ENCODE measurements around the gene CRTC1.

Gene CRTC1

DNA sequence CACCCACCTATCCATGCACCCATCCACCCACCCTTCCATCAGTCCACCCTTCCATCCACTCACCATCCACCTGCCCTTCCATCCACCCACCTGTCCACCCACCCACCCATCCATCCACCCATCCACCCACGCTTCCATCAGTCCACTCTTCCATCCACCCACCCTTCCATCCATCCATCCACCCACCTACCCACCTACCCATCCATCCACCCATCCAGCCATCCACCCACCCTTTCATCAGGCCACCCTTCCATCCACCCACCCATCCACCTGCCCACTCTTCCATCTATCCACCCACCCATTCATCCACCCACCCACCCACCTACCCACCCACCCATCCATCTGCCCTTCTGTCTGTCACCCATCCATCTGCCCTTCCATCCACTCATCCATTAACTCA is 29.6 kb upstream of the CRTC1 start:
- no peak for DNase-seq (ENCODE audit: low read depth in 2 of 2)

DNA sequence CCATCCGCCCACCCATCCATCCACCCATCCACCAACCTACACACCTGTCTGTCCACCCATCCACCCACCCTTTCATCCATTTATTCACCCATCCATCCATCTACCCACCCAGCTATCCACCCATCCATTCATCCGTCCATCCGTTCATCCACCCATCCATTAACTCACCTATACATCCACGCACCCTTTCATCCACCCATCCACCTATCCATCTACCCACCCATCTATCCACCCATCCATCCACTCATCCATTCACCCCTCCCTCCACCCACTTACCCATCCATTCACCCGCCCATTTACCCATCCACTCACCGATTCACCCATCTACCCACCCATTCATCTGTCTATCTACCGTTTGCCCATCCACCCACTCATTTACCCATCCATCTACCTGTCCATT is 29.0 kb upstream of the CRTC1 start:
- DNase-seq (ENCODE audit: low read depth in 2 of 2): no peak

DNA sequence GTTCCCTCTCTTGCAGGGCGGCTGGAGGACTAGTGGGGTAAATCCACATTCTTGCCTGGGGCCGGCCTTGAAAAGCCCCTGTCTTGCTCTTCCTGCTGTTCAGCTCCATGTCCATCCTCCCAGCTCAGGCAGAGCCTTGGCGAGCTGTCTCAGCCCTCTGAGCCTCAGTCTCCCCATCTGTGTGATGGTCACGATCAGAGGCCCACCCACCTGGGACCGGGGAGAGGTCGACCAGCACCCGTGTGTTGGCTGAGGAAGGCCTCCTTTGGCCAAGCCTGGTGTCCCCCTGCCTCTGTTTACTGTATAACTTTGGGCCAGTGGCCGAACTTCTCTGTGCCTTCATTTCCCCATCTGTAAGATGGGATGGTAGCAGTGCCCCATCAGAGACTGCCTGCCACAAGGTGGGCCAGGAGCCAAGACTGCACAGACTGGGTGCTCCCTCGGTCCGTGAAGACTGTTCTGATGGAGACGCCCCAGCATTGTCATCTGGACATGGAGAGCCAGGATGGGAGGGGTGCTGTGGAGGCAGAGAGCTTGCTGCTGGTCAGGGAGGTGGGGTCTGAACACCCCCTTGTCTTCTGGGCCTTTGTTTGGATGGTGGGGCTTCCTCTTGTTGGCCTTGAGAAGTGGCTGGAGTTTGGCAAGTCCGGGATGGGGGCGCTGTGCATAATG is 28.2 kb upstream of the CRTC1 start:
- no peak for DNase-seq (ENCODE audit: low read depth in 2 of 2)

DNA sequence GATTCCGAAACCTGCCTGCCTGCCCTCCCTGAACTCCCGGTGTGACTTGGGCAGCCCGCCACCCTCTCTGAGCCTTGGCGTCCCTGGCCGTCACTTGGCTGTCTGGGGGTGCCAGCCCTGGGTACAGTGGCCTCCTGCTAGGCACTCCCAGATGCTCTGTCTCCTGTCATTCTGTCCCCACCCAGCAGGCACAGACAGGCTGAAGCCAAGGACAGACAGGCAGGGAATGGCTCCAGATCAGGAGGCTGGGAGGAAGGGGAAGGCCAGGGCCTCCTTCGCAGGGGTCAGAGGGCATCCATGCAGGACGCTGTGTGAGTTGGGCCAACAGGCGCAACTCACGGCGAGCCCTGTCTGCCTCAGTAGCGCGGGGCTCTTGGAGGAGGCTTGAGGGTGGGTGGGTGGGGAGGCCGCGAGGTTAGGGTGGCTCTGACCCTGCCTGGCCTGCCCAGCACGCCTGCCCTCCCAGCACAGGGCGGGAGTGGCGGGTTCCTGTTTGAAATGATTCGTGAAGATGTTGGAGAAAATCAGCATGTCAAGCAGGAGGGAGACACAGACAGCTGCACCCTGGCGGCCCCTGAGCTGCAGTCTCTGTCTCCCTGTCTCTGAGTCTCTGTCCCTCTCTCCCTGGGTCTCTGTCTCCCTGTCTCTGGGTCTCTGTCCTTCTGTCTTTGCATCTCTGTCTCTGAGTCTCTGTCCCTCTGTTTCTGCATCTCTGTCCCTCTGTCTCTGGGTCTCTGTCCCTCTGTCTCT is 27.0 kb upstream of the CRTC1 start:
- DNase-seq (ENCODE audit: low read depth in 2 of 2): no peak

DNA sequence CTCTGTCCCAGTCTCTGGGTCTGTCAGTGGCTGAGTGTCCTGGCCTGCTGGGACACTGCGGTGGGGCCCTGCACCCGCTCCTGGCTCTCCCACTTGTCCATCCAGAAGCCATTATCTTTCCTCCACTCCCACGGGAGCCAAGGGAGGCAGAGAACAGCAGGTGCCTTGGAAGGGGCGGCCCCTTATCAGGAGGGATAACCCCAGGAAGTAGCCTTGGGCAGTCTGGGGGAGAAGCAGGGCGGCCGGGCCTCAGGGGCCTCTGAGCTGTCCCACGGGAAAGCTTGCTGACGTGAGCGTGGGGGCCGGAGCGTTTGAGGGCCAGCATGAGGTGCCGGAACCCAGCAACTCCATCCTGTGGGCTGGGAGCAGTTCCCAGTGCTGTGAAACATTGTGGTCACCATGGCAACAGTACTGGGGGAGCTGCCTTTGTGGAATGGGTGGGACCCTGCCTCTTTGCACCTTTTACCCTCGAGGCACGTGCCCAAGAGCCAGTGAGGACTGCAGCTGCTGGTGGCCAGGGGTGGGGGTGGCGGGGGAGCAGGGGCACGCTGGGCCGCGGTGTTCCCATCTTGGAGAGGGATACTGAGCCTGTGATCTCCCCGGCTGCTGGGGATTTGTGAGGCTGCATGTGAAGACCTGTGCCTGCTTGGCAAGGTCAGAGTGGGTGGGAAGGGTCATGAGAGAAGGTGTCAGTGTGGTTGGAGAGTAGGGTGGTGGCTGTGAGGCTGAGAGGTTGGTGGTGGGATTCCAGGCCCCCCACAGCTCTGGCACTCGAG is 25.7 kb upstream of the CRTC1 start:
- DNase-seq (ENCODE audit: low read depth in 2 of 2): no peak

DNA sequence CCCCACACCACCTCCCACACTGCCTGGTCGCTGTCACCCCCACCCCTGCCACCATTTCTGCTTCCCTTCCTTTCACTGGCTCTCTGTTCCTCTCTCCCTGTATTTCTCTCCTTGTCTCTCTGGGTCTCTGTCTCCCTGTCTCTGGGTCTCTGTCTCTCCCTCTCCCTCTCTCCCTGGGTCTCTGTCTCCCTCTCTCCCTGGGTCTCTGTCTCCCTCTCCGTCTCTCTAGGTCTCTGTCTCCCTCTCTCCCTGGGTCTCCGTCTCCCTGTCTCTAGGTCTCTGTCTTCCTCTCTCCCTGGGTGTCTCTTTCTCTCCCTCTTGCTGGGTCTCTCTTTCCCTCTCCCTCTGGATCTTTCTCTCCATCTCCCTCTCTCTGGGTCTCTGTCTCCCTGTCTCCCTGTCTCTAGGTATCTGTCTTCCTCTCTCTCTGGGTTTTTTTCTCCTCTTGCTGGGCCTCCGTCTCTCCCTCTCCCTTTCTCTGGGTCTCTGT is 25.1 kb upstream of the CRTC1 start:
- DNase-seq (ENCODE audit: low read depth in 2 of 2): no peak

DNA sequence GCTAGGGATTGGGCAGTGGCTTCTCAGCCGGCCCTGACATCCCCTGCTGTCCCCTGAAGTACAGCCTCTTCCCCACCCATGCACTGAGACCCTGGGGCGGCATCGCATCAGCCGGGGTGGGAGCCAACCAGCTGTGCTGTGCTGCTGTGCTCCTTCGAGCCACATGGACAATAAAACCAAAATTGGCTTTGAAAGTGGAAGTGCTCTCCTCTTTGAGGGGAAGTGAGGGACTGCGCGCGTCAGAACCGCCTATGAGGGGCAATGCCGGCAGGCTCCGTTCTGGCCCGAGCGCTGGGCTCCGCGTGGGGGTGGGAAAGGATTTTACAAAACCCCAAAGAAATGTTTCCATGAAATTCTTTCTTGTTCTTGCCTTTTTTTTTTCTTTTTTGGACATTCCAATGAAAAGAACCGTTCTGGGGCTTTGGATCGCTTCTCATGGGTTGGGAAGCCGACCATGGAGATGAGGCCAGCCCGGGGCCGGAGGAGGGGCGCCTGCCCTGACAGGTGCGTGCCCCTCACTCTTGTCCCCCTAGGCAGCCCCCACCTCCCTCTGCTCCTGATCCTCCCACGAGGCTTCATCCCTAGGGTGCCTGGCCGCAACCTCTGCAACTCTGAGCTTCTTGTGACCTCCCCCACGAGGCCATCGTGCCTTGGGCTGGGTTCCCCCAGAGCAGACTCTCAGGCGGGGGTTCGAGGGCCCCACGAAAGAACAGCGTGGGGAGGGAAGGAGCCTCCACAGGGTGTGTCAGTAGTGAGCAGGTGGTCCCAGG is 24.0 kb upstream of the CRTC1 start:
- no peak for DNase-seq (ENCODE audit: low read depth in 2 of 2)

DNA sequence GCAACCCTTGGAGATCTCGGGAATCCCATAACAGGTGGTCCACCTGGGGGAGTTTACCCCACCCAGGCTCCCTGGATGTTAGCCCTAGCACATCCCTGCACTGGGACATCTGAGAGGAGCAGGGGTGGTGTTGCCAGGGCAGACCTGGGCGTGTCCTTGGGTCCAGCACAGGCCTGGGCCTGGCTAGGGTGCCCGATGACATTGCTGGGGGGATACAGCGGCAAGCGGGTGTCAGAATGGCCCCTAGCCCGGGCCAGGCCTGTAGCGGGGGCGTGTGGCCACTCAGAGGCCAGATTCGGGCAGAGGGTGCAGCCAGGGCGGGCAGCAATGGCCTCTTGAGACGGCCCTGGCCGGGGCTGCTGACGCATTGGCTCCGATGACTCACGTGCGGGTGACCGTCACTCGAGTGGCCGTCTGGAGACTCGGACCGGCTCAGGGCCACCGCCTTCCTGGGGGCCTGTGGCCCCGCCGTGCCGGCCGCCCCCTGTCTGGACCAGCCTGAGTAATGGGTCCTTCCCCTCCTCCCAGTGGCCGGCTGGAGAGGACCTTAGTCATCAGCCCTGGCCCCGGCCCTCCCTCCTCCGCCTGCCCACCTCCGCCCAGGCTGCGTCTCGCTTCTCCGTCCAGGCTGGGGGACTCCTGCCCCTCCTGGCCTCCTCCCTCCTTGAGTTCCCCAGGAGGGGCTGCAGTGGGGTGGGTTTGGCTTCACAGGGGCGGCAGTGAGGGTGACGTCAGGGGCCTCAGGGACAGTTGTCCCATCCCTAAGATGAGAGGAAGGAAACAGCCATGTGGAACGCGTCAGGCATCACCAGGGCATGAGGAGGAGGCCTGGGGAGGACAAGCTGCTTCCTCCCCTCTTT is 23.2 kb upstream of the CRTC1 start:
- no peak for DNase-seq (ENCODE audit: low read depth in 2 of 2)

DNA sequence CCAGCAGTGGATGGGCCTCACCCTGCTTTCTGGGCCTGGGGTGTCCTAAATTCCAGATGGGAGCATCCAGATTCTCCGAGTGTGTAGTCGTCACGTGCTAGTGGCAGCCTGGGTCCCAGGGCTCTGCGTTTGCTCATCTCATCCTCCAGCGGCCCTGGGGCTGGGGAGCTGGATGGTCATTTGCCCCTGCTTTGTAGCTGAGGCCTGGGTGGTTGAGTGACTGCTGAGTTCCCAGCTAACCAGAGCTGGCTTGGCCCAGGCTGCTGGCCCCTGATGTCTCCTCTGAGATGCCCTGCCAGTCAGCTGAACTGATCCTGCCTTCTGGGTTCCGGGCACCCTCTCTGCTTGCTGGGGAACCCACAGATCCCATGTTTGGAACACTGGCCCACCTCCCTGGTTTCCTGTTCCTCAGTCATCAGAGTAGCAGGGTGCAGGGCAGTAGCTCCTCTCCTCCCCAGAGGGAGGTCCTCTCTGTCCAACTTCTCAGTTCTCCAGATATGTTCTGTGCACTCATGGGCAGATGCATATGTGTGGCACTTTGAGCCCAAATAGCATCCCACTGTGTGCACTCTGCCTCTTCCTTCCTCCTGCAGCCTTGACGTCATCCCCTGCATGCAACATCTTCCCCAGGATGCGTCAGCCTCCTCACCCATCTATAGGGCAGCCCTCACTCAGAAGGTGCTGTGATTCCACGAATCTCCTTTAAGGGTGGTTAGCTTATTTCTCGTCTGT is 22.4 kb upstream of the CRTC1 start:
- DNase-seq (ENCODE audit: low read depth in 2 of 2): no peak

DNA sequence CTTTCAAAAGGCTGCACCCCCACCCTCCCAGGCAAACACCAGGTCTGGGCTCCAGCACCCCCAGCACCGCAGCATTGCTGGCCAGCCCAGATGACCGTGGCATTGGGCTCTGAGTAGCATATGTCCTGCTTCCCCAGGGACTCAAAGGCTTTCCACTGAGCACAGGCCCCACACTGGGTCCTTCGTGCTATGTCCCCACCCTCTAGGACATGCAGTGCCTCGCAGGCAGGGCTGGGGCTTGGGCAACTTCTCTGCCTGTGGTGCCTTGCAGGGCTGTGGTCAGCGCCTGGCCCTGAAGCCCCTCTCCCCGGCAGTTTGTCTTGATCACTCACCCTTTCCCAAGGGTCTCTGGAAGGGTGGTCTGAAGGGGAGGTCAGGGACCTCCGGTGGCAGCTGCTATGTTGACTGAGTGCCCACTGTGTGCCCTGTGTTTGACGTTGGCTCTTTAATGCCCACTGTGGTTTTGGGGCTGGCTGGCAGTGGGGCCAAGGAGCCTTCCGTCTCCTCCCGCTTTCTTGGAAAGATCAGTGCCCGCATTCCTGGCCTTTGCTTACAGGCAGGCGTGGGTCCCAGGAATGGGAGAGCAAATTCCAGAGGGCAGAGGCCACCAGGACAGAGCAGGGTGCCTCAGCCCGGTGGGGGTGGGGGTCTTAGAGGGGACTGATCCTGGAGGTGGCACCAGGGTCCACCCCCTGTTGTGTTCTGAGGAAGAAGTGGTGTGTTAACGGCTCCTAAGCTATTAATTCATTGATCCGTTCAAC is 20.3 kb upstream of the CRTC1 start:
- DNase-seq (ENCODE audit: low read depth in 2 of 2): no peak

DNA sequence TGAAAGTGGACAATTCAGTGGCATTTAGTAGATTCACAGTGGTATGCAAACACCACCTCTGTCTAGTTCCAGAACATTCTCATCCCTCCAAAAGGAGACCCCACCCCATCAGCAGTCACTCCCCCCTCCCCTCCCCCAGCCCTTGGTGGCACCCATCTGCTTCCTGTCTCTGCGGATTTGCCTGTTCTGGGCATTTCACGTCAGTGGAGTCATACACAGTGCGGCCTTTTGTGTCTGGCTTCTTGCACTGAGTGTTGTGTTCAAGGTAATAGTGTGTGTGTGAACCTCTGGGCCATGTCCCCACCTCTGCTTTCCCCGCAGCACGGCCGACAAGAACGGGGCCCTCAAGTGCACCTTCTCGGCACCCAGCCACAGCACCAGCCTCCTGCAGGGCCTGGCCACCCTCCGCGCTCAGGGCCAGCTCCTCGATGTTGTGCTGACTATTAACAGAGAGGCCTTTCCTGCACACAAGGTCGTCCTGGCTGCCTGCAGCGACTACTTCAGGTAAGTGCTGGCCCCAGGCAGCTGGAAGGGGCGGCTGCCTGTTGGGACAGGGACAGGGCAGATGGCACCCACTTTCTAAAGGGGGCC is 19.4 kb upstream of the CRTC1 start:
- DNase-seq (ENCODE audit: low read depth in 2 of 2): no peak

DNA sequence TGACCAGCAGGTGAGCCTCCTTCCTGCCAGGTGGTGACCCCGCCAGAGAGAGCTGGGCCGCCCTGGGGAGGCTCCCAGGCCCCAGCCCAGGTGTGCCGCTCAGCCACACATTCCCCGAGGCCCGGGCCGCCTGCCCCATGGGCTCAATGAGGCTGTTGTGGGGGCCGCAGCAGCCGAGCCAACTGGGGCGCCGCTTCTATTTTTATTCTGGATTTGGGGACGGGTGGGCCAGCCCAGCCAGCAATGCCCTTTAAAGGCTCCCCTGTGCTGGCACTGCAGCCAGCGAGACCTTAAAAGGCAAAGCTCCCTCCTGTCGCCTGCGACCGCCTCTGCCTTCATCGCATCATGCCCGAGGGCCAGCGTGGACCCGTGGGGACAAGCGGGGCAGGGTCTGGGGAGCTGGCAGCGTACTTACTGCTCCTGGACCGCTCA is 17.7 kb upstream of the CRTC1 start:
- DNase-seq (ENCODE audit: low read depth in 2 of 2): no peak

DNA sequence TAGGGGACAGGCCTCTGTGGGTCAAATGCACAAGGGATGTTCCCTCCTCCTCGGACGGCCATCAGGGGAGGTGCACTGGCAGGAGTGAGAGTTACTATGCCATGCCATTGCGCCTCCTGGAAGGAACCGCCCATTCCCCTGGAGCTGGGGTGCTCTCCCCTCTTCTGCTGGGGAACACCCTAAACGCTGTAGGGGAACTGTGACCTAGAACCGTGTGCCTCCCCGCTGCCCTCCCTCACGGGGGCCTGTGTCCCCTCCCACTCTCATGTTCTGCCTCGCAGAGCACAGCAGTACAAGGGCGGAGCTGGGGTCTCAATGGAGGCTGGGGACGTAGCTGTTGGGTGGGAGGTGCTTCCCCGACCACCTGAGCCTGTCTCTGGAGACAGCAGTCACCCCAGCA is 17.2 kb upstream of the CRTC1 start:
- DNase-seq (ENCODE audit: low read depth in 2 of 2): no peak

DNA sequence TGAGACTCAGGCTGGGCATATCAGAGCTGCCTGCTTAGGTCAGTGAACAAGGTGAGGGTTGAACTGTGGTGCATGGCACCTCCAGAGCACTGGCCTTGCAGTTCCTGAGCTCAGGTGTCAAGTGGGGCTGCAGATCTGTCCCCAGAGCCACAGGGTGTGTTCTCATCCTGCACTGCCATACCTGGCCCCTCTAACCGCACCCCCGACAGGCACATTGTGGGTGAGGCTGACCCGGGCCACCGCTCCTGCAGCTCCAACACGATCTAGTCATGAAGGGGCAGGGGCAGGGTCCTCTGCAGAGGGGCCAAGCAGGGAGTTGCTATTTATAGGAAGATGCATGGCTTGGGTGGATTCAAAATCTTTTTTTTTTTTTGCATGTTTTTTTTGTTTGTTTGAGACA is 16.7 kb upstream of the CRTC1 start:
- DNase-seq (ENCODE audit: low read depth in 2 of 2): no peak

DNA sequence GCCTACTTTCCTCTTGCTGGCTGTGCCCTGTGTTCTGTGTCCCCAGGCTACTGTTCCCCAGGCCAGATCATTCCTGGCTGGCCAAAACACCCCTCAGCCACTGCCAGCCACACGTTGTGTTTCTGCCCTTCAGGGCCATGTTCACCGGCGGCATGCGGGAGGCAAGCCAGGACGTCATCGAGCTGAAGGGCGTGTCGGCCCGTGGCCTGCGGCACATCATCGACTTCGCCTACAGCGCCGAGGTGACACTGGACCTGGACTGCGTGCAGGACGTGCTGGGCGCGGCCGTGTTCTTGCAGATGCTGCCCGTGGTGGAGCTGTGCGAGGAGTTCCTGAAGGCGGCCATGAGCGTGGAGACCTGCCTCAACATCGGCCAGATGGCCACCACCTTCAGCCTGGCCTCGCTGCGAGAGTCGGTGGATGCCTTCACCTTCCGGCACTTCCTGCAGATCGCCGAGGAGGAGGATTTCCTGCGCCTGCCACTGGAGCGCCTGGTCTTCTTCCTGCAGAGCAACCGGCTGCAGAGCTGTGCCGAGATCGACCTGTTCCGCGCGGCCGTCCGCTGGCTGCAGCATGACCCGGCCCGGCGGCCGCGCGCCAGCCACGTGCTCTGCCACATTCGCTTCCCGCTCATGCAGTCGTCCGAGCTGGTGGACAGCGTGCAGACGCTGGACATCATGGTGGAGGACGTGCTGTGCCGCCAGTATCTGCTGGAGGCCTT is 15.8 kb upstream of the CRTC1 start:
- no peak for DNase-seq (ENCODE audit: low read depth in 2 of 2)

DNA sequence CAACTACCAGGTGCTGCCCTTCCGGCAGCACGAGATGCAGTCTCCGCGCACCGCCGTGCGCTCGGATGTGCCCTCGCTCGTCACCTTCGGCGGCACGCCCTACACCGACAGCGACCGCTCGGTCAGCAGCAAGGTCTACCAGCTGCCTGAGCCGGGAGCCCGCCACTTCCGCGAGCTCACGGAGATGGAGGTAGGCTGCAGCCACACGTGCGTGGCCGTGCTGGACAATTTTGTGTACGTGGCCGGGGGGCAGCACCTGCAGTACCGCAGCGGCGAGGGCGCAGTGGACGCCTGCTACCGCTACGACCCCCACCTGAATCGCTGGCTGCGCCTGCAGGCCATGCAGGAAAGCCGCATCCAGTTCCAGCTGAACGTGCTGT is 15.2 kb upstream of the CRTC1 start:
- DNase-seq (ENCODE audit: low read depth in 2 of 2): no peak

DNA sequence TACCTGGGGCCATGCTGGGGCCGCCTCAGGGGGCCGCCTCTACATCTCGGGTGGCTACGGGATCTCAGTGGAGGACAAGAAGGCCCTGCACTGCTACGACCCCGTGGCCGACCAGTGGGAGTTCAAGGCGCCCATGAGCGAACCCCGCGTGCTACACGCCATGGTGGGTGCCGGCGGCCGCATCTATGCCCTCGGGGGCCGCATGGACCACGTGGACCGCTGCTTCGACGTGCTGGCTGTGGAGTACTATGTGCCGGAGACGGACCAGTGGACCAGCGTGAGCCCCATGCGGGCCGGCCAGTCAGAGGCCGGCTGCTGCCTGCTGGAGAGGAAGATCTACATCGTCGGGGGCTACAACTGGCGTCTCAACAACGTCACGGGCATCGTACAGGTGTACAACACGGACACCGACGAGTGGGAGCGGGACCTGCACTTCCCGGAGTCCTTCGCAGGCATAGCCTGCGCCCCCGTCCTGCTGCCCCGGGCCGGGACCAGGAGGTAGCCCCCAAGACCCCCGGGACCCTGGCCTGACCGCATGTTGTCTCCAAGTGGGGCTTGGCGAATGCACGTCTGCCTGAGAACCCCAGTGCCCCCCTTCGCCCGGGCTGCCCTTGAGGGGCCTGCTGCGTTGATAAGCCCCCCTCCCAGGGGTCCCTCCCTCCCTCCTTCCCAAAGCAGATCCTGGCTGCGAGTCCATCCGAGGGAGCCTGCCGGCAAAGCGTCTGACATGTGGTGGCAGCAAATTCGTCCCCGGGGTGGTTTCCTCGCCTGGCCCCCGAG is 14.5 kb upstream of the CRTC1 start:
- DNase-seq (ENCODE audit: low read depth in 2 of 2): no peak

DNA sequence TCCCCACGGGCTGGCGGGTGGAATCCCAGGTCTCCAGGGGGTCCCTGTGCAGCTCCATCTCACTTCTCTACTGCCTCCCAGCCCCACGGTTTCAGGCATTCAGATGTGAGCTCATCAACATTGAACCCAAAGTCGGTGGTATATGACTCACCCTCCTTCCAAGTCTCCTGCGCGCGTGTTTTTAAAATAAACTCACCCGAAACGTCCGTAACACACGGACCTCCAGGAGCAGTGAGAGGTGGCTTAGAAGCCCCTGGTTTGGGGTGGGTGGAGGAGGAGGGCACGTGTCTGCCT is 14.0 kb upstream of the CRTC1 start:
- no peak for DNase-seq (ENCODE audit: low read depth in 2 of 2)
